IMR-90 (cell line): Measurements from ENCODE around the gene DYRK1A. TPM values are rescaled to one million over a fixed set of nuclear protein-coding genes. Genes with fewer than 3 reads are reported as not detected.

Experiments used
- ATAC-seq: fragments of 200-7000 bp; cut with Tn5 transposase; 2 replicates; pipeline ENCODE4 v1.9.1; 2020; ENCODE audit warnings: low read depth, mild to moderate bottlenecking, moderate library complexity
- BruUV-seq: library from RNA; stranded (reverse); fragments of 400-500 nt; replicated peaks from 2 replicates; lab custom pipeline; 2021; lab: Mats Ljungman, UMichigan
- CTCF ChIA-PET: fragments of 300-600 bp; formaldehyde crosslinking; extraction: SDS; loops from one replicate; lab custom pipeline; 2021; ENCODE audit warnings: antibody characterized with exemption; lab: Yijun Ruan, JAX
- POLR2A ChIA-PET: fragments of 300-600 bp; sonication (Branson Sonifier 250); formaldehyde crosslinking; loops from one replicate; lab custom pipeline; 2022; ENCODE audit warnings: antibody characterized with exemption; ENCODE audit not compliant: unreplicated experiment; lab: Charles Lee
- DNase-seq: peaks from one replicate; pipeline ENCODE4 v3.0.0; 2013
- H2AFZ ChIP-seq: replicated peaks from 2 replicates; pipeline ENCODE3; 2013; ENCODE audit warnings: low read length, mild to moderate bottlenecking; ENCODE audit not compliant: poor library complexity
- H2AK5ac ChIP-seq: 2 replicates; pipeline ENCODE4 v1.6.1; 2013; ENCODE audit warnings: low read depth, low read length, inconsistent platforms
- H2AK9ac ChIP-seq: replicated peaks from 2 replicates; pipeline ENCODE3; 2013; ENCODE audit warnings: mild to moderate bottlenecking, low read depth, low read length, moderate library complexity; ENCODE audit not compliant: poor library complexity
- H2BK120ac ChIP-seq: 2 replicates; pipeline ENCODE4 v1.6.1; 2013; ENCODE audit warnings: low read depth, low read length, inconsistent platforms
- H2BK15ac ChIP-seq: 3 replicates; pipeline ENCODE4 v1.6.1; 2013; ENCODE audit warnings: low read depth, low read length, inconsistent platforms
- H2BK20ac ChIP-seq: 2 replicates; pipeline ENCODE4 v1.6.1; 2013; ENCODE audit warnings: low read depth, mild to moderate bottlenecking, inconsistent platforms, low read length, moderate library complexity
- H2BK5ac ChIP-seq: 2 replicates; pipeline ENCODE4 v1.6.1; 2013; ENCODE audit warnings: mild to moderate bottlenecking, low read depth, low read length, inconsistent platforms; ENCODE audit not compliant: poor library complexity, severe bottlenecking
- H3K14ac ChIP-seq: replicated peaks from 2 replicates; pipeline ENCODE4 v1.6.1; 2013; ENCODE audit warnings: low read depth, low read length, inconsistent platforms
- H3K18ac ChIP-seq: 2 replicates; pipeline ENCODE4 v1.6.1; 2013; ENCODE audit warnings: low read depth, low read length, control low read depth
- H3K23ac ChIP-seq: 2 replicates; pipeline ENCODE4 v1.6.1; 2013; ENCODE audit warnings: low read depth, low read length, inconsistent platforms
- H3K27ac ChIP-seq: 2 replicates; pipeline ENCODE4 v1.5.1; 2013; ENCODE audit warnings: mild to moderate bottlenecking, control low read depth, low read length; ENCODE audit not compliant: insufficient read depth
- H3K27me3 ChIP-seq: 2 replicates; pipeline ENCODE4 v1.6.1; 2013; ENCODE audit warnings: low read length; ENCODE audit not compliant: control insufficient read depth, insufficient read depth
- H3K36me3 ChIP-seq: 2 replicates; pipeline ENCODE4 v1.6.1; 2013; ENCODE audit warnings: low read length, mixed read lengths; ENCODE audit not compliant: control insufficient read depth, insufficient read depth
- H3K4ac ChIP-seq: 2 replicates; pipeline ENCODE4 v1.6.1; 2013; ENCODE audit warnings: low read depth, low read length, inconsistent platforms
- H3K4me1 ChIP-seq: 2 replicates; pipeline ENCODE4 v1.6.1; 2013; ENCODE audit warnings: low read length, mixed read lengths; ENCODE audit not compliant: control insufficient read depth, insufficient read depth
- H3K4me2 ChIP-seq: 2 replicates; pipeline ENCODE4 v1.6.1; 2013; ENCODE audit warnings: low read depth, mild to moderate bottlenecking, control low read depth, low read length, moderate library complexity
- H3K4me3 ChIP-seq: 2 replicates; pipeline ENCODE4 v1.5.1; 2013; ENCODE audit warnings: low read depth, mild to moderate bottlenecking, control low read depth, low read length, moderate library complexity; ENCODE audit not compliant: insufficient read depth
- H3K56ac ChIP-seq: 2 replicates; pipeline ENCODE4 v1.6.1; 2013; ENCODE audit warnings: low read length, inconsistent platforms; ENCODE audit not compliant: insufficient read depth; ENCODE audit errors: extremely low read depth
- H3K79me1 ChIP-seq, 2 experiments: 2 replicates each; pipeline ENCODE4 v1.6.1; 2013; ENCODE audit warnings: low read length in 2 of 2, inconsistent platforms in 1 of 2, low read depth in 1 of 2
- H3K9ac ChIP-seq: 2 replicates; pipeline ENCODE4 v1.6.1; 2013; ENCODE audit warnings: low read depth, low read length, control low read depth
- H3K9me1 ChIP-seq: 2 replicates; pipeline ENCODE4 v1.6.1; 2013; ENCODE audit warnings: low read length, inconsistent platforms; ENCODE audit not compliant: insufficient read depth
- H3K9me3 ChIP-seq: 2 replicates; pipeline ENCODE4 v1.6.1; 2013; ENCODE audit warnings: low read length; ENCODE audit not compliant: control insufficient read depth, insufficient read depth
- H4K20me1 ChIP-seq: 2 replicates; pipeline ENCODE4 v1.6.1; 2013; ENCODE audit warnings: low read length, inconsistent platforms; ENCODE audit not compliant: insufficient read depth
- H4K5ac ChIP-seq: 2 replicates; pipeline ENCODE4 v1.6.1; 2013; ENCODE audit warnings: mild to moderate bottlenecking, low read depth, low read length, control low read depth
- H4K8ac ChIP-seq, 2 experiments: 2 replicates each; pipeline ENCODE4 v1.6.1; 2013; ENCODE audit warnings: low read depth in 2 of 2, low read length in 2 of 2, control low read depth in 1 of 2, inconsistent platforms in 1 of 2
- H4K91ac ChIP-seq: 2 replicates; pipeline ENCODE4 v1.6.1; 2013; ENCODE audit warnings: low read depth, low read length, inconsistent platforms; ENCODE audit not compliant: insufficient read depth
- BHLHE40 ChIP-seq: fragments of 150-350 bp; IDR thresholded peaks from 2 replicates; pipeline ENCODE4 v1.6.1; 2016; ENCODE audit warnings: mild to moderate bottlenecking, low read depth, low read length
- CEBPB ChIP-seq: IDR thresholded peaks from 2 replicates; pipeline ENCODE4 v1.6.1; 2012; ENCODE audit warnings: low read depth, low read length, improper control_type of control experiment
- FOS ChIP-seq: fragments of 150-350 bp; IDR thresholded peaks from 2 replicates; pipeline ENCODE4 v1.6.1; 2016; ENCODE audit warnings: low read depth, low read length
- MAFK ChIP-seq: IDR thresholded peaks from 2 replicates; pipeline ENCODE4 v1.6.1; 2012; ENCODE audit warnings: low read depth, low read length, improper control_type of control experiment
- MAZ ChIP-seq: IDR thresholded peaks from 2 replicates; pipeline ENCODE4 v1.6.1; 2012; ENCODE audit warnings: low read depth, mild to moderate bottlenecking, low read length, improper control_type of control experiment, moderate library complexity, borderline replicate concordance
- NFE2L2 ChIP-seq: fragments of 150-350 bp; IDR thresholded peaks from 2 replicates; pipeline ENCODE4 v1.6.1; 2016; ENCODE audit warnings: low read depth, mild to moderate bottlenecking, low read length
- POLR2A ChIP-seq: IDR thresholded peaks from 2 replicates; pipeline ENCODE4 v1.6.1; 2012; ENCODE audit warnings: mild to moderate bottlenecking, low read depth, low read length
- RFX5 ChIP-seq: IDR thresholded peaks from 2 replicates; pipeline ENCODE4 v1.8.0; 2012; ENCODE audit warnings: low read depth, mild to moderate bottlenecking, low read length, moderate library complexity
- SMC3 ChIP-seq: fragments of 150-350 bp; IDR thresholded peaks from 2 replicates; pipeline ENCODE4 v1.6.1; 2016; ENCODE audit warnings: low read depth, mild to moderate bottlenecking, antibody characterized with exemption, low read length, moderate library complexity
- WGBS, 2 experiments: methylation state at CpG; one replicate each; pipeline versions ENCODE4 v1.1.5 to v1.1.7; 2013; ENCODE audit warnings: missing lambda C conversion rate in 2 of 2; ENCODE audit not compliant: insufficient read length in 1 of 2; ENCODE audit errors: extremely low coverage in 2 of 2; 5-methylcytosine and 5-hydroxymethylcytosine counted together
- dilution Hi-C: fragments of 300-500 bp; cut with HindIII; formaldehyde crosslinking; loops from one replicate; pipeline ENCODE4 v1.14.3; 2018; ENCODE audit warnings: low sequenced_read_pairs; ENCODE audit not compliant: unreplicated experiment
- in situ Hi-C: fragments of 300-500 bp; cut with MboI; formaldehyde crosslinking; loops from 3 replicates; pipeline ENCODE4 v1.14.3; 2019; ENCODE audit warnings: low sequenced_read_pairs, inconsistent platforms, mixed read lengths
- intact Hi-C: fragments of 100-400 bp; cut with micrococcal nuclease; formaldehyde crosslinking; loops from 2 replicates; pipeline ENCODE4 v1.10.0; 2022
- polyA plus RNA-seq, 3 experiments: library from polyadenylated mRNA; depleted of rRNA; stranded (reverse); fragments of >200 nt; gene quantifications; 2 replicates each; pipeline ENCODE4 v1.2.3, GENCODE V29; 2012; ENCODE audit warnings: low replicate concordance in 1 of 3
- total RNA-seq: library from RNA; depleted of rRNA; stranded (reverse); fragments of >200 nt; gene quantifications from 2 replicates; pipeline ENCODE4 v1.2.3, GENCODE V29; 2012
- TF ChIP-seq, protein P1 (sequence below): conservative IDR thresholded peaks from 2 replicates; pipeline ENCODE4 v1.5.1; 2012; ENCODE audit warnings: mild to moderate bottlenecking, low read depth, low read length, improper control_type of control experiment

The DYRK1A gene
- total and polyA plus RNA-seq, 2 of the 4 experiments (the other 2 are of a cell fraction): 18.6 to 50.5 TPM

GRCh38 chr21:37538971-37539590 is 172.5 kb downstream of the DYRK1A start:
- Histone ChIP-seq H3K36me3 (no peaks in the 10 kb centered on the region), H4K8ac (no peak overlapping the region), H2AK9ac (no peak overlapping the region), H2BK120ac (no peak overlapping the region), H3K79me1 (no peaks in the 10 kb centered on the region), H3K56ac (no peak overlapping the region), H3K9ac (no peak overlapping the region), H2BK20ac (no peak overlapping the region), H2BK5ac (no peak overlapping the region), H3K9me3 (peaks cover 12% of the 10 kb centered on the region), H2AFZ (no peak overlapping the region), H3K4me1 (peaks cover 2% of the 10 kb centered on the region; the same call in 1 of the 2 replicates), H3K27me3 (peaks cover 5% of the 10 kb centered on the region), H3K23ac (no peak overlapping the region), H3K18ac (no peak overlapping the region), H3K14ac (no peak overlapping the region), H4K5ac (no peak overlapping the region), H2BK15ac (no peak overlapping the region), H3K4me3 (no peak overlapping the region), H3K27ac (no peak overlapping the region), H3K4me2 (no peak overlapping the region), H3K9me1 (no peaks in the 10 kb centered on the region), H3K4ac (no peak overlapping the region), H4K91ac (no peak overlapping the region), H4K20me1 (no peaks in the 10 kb centered on the region), H2AK5ac (no peak overlapping the region)
- in situ Hi-C loops (no loop called here), dilution Hi-C loops (no loop called here), intact Hi-C loops (no loop called here)
- CTCF ChIA-PET: no interaction called here
- POLR2A ChIA-PET: no interaction called here
- BruUV-seq: no TSS peak
- TF ChIP-seq, protein P1, sequence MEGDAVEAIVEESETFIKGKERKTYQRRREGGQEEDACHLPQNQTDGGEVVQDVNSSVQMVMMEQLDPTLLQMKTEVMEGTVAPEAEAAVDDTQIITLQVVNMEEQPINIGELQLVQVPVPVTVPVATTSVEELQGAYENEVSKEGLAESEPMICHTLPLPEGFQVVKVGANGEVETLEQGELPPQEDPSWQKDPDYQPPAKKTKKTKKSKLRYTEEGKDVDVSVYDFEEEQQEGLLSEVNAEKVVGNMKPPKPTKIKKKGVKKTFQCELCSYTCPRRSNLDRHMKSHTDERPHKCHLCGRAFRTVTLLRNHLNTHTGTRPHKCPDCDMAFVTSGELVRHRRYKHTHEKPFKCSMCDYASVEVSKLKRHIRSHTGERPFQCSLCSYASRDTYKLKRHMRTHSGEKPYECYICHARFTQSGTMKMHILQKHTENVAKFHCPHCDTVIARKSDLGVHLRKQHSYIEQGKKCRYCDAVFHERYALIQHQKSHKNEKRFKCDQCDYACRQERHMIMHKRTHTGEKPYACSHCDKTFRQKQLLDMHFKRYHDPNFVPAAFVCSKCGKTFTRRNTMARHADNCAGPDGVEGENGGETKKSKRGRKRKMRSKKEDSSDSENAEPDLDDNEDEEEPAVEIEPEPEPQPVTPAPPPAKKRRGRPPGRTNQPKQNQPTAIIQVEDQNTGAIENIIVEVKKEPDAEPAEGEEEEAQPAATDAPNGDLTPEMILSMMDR: no peak
- no peak for TF ChIP-seq MAFK
- no peak for TF ChIP-seq FOS
- TF ChIP-seq SMC3: no peak
- TF ChIP-seq NFE2L2: no peak
- TF ChIP-seq CEBPB: no peak
- no peak for TF ChIP-seq MAZ
- TF ChIP-seq POLR2A: no peak
- no peak for TF ChIP-seq BHLHE40
- TF ChIP-seq RFX5: no peak
- no peak for DNase-seq
- no CpG with 5 or more reads among the region's 5 CpGs for WGBS, 2 experiments
- peak; percentile 29; the same call in 1 of the 2 replicates for ATAC-seq
